ENCODE measurements around the gene DIAPH3. TPM values are rescaled to one million over a fixed set of nuclear protein-coding genes. Genes with fewer than 3 reads are reported as not detected.

The DIAPH3 gene
- polyA plus RNA-seq, 3 donors, result 0.04 to 0.09 TPM; not detected in 1

DNA sequence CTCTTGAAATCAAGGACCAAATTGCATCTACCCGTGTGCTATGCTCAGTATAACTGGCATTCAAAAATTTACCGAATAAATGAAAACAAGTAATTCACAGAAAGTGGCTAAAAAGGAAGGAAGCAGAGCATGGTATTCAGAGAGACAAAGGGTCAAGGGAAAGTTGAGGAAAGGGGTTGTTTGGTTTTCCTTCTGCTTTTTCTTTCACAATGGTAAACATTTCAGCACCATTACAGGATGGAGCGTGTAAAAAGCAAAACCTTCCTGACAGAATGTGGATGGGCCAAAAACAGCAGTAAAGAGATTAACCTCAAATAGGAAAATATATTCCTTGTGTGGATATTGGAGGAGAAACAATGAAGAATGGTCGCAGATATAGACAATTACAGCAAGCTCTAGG is 14.8 kb downstream of the DIAPH3 start:
- Histone ChIP-seq H3K4me2 (replicated peaks; ENCODE audit: extremely low read depth, low read length, poor library complexity, severe bottlenecking) (peak overlapping the region; percentile 7), H3K9ac (ENCODE audit: insufficient read depth, low read length, poor library complexity, severe bottlenecking) (no peak overlapping the region), H4K20me1 (ENCODE audit: insufficient read depth, low read length) (no peaks in the 10 kb centered on the region), H3K4me3 (replicated peaks in 1 of 3; ENCODE audit: low read depth in 2 of 3, low read length in 3 of 3) (peak overlapping the region in 1 of 3 experiments; percentile 16), H3K79me2 (ENCODE audit: insufficient read depth, low read length) (peaks cover 14% of the 10 kb centered on the region), H3K4me1 (ENCODE audit: control insufficient read depth in 1 of 2, insufficient read depth in 2 of 2, low read length in 2 of 2) (peaks cover 9 to 10% of the 10 kb centered on the region in 2 donors), H3K27ac (ENCODE audit: low read depth in 1 of 2, low read length in 2 of 2) (no peak overlapping the region), H2AFZ (ENCODE audit: insufficient read depth, low read depth, low read length, poor library complexity, severe bottlenecking) (peak overlapping the region; percentile 31), H3K36me3 (replicated peaks in 1 of 2; ENCODE audit: control insufficient read depth in 1 of 2, insufficient read depth in 2 of 2, low read length in 2 of 2) (no peaks in the 10 kb centered on the region), H3K27me3 (ENCODE audit: control insufficient read depth in 2 of 2, insufficient read depth in 2 of 2, low read length in 2 of 2) (no peaks in the 10 kb centered on the region), H3K9me3 (replicated peaks in 1 of 2; ENCODE audit: control insufficient read depth in 1 of 2, insufficient read depth in 1 of 2, low read length in 2 of 2) (no peaks in the 10 kb centered on the region)
- TF ChIP-seq, protein P1, sequence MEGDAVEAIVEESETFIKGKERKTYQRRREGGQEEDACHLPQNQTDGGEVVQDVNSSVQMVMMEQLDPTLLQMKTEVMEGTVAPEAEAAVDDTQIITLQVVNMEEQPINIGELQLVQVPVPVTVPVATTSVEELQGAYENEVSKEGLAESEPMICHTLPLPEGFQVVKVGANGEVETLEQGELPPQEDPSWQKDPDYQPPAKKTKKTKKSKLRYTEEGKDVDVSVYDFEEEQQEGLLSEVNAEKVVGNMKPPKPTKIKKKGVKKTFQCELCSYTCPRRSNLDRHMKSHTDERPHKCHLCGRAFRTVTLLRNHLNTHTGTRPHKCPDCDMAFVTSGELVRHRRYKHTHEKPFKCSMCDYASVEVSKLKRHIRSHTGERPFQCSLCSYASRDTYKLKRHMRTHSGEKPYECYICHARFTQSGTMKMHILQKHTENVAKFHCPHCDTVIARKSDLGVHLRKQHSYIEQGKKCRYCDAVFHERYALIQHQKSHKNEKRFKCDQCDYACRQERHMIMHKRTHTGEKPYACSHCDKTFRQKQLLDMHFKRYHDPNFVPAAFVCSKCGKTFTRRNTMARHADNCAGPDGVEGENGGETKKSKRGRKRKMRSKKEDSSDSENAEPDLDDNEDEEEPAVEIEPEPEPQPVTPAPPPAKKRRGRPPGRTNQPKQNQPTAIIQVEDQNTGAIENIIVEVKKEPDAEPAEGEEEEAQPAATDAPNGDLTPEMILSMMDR (IDR thresholded peaks at IDR 0.05), result no peak
- H3K4me3 Mint-ChIP-seq, result peak overlapping the region in 1 of 2 donors; percentile 68
- peaks cover 10% of the 10 kb centered on the region for H3K4me1 Mint-ChIP-seq
- DNase-seq, result peak in 2 of 3 donors; percentile 5 to 8
- intact Hi-C loops (cut with micrococcal nuclease), result no loop called here
- H3K9me3 Mint-ChIP-seq, result peaks cover 0 to 1% (median 0%) of the 10 kb centered on the region in 7 donors
- H3K27me3 Mint-ChIP-seq (ENCODE audit: low read depth in 3 of 3), result peaks cover 0 to 2% (median 0%) of the 10 kb centered on the region in 3 donors
- peaks cover 0 to 7% of the 10 kb centered on the region in 2 donors for H3K36me3 Mint-ChIP-seq
- no peak overlapping the region for H3K27ac Mint-ChIP-seq
- WGBS (ENCODE audit: insufficient coverage), result no CpG with 5 or more reads among the region's 4 CpGs

DNA sequence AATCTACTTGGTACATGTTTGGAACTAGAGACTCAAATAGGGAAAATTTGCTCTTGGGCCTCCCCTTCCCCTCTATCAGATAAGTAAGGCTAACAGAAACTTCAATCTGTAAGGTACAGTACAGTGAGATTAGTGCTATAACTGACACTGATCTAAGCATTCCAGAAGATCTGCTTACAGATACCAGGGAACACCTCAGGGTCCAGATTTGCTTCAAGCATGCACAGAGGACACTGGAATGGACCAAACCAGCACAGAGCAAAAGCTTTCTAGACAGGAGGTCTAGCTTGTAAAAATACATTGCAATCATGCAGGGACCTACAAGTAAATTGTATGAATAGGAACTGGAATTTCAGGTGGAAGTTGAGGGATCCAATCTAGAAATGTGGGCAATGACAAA is 16.4 kb downstream of the DIAPH3 start:
- Histone ChIP-seq H3K9ac (ENCODE audit: insufficient read depth, low read length, poor library complexity, severe bottlenecking) (no peak overlapping the region), H3K27ac (ENCODE audit: low read depth in 1 of 2, low read length in 2 of 2) (no peak overlapping the region), H3K36me3 (replicated peaks in 1 of 2; ENCODE audit: control insufficient read depth in 1 of 2, insufficient read depth in 2 of 2, low read length in 2 of 2) (no peaks in the 10 kb centered on the region), H3K27me3 (ENCODE audit: control insufficient read depth in 2 of 2, insufficient read depth in 2 of 2, low read length in 2 of 2) (no peaks in the 10 kb centered on the region), H3K79me2 (ENCODE audit: insufficient read depth, low read length) (peaks cover 14% of the 10 kb centered on the region), H3K4me3 (replicated peaks in 1 of 3; ENCODE audit: low read depth in 2 of 3, low read length in 3 of 3) (no peak overlapping the region), H3K9me3 (replicated peaks in 1 of 2; ENCODE audit: control insufficient read depth in 1 of 2, insufficient read depth in 1 of 2, low read length in 2 of 2) (no peaks in the 10 kb centered on the region), H2AFZ (ENCODE audit: insufficient read depth, low read depth, low read length, poor library complexity, severe bottlenecking) (no peak overlapping the region), H3K4me2 (replicated peaks; ENCODE audit: extremely low read depth, low read length, poor library complexity, severe bottlenecking) (no peak overlapping the region), H3K4me1 (ENCODE audit: control insufficient read depth in 1 of 2, insufficient read depth in 2 of 2, low read length in 2 of 2) (peaks cover 9 to 10% of the 10 kb centered on the region in 2 donors), H4K20me1 (ENCODE audit: insufficient read depth, low read length) (no peaks in the 10 kb centered on the region)
- intact Hi-C loops (cut with micrococcal nuclease), result no loop called here
- no peak for DNase-seq
- Mint-ChIP-seq H3K27ac (no peak overlapping the region), H3K4me1 (peaks cover 10% of the 10 kb centered on the region), H3K4me3 (no peak overlapping the region), H3K36me3 (peaks cover 0 to 7% of the 10 kb centered on the region in 2 donors), H3K9me3 (peaks cover 0 to 3% (median 0%) of the 10 kb centered on the region in 7 donors), H3K27me3 (ENCODE audit: low read depth in 3 of 3) (peaks cover 0 to 2% (median 0%) of the 10 kb centered on the region in 3 donors)
- TF ChIP-seq, protein P1 (IDR thresholded peaks at IDR 0.05), result no peak

All from CD14-positive monocyte (primary cell).